ENCODE results near the gene YIPF7.

The YIPF7 gene

GRCh38 chr4:44663539-44664263 is 12.3 kb upstream of the YIPF7 start:
- Histone ChIP-seq H3K4me3 (ENCODE audit: low read depth in 1 of 2, low read length in 2 of 2) (no peak overlapping the region), H3K4me1 (ENCODE audit: insufficient read depth, low read length) (no peaks in the 10 kb centered on the region), H3K27ac (ENCODE audit: low read depth, low read length) (no peak overlapping the region)

GRCh38 chr4:44662623-44663005 is 11.2 kb upstream of the YIPF7 start:
- no peaks in the 10 kb centered on the region for H3K36me3 ChIP-seq (ENCODE audit: insufficient read depth, low read length)
- no peak overlapping the region for H3K4me3 ChIP-seq (ENCODE audit: low read depth in 1 of 2, low read length in 2 of 2)
- H3K9me3 ChIP-seq (ENCODE audit: low read length): no peaks in the 10 kb centered on the region
- H3K9ac ChIP-seq (ENCODE audit: low read length): no peak overlapping the region
- no peaks in the 10 kb centered on the region for H3K4me1 ChIP-seq (ENCODE audit: insufficient read depth, low read length)
- H3K27me3 ChIP-seq (ENCODE audit: control insufficient read depth in 1 of 2, insufficient read depth in 2 of 2, low read length in 2 of 2): no peaks in the 10 kb centered on the region
- H3K27ac ChIP-seq (ENCODE audit: low read depth, low read length): no peak overlapping the region

More at GRCh38 chr4:44663539-44664263, 12.3 kb upstream of the YIPF7 start:
- Histone ChIP-seq H3K9ac (ENCODE audit: low read length) (no peak overlapping the region), H3K9me3 (ENCODE audit: low read length) (no peaks in the 10 kb centered on the region), H3K36me3 (ENCODE audit: insufficient read depth, low read length) (no peaks in the 10 kb centered on the region), H3K27me3 (ENCODE audit: control insufficient read depth in 1 of 2, insufficient read depth in 2 of 2, low read length in 2 of 2) (no peaks in the 10 kb centered on the region)

- no peaks in the 10 kb centered on the region for H3K9me3 ChIP-seq (ENCODE audit: low read length)
- H3K27ac ChIP-seq (ENCODE audit: low read depth, low read length): no peak overlapping the region
- no peak overlapping the region for H3K9ac ChIP-seq (ENCODE audit: low read length)
- H3K27me3 ChIP-seq (ENCODE audit: control insufficient read depth in 1 of 2, insufficient read depth in 2 of 2, low read length in 2 of 2): no peaks in the 10 kb centered on the region
- H3K4me1 ChIP-seq (ENCODE audit: insufficient read depth, low read length): no peaks in the 10 kb centered on the region
- no peak overlapping the region for H3K4me3 ChIP-seq (ENCODE audit: low read depth in 1 of 2, low read length in 2 of 2)
- no peaks in the 10 kb centered on the region for H3K36me3 ChIP-seq (ENCODE audit: insufficient read depth, low read length)
These were observed 10.7 kb upstream of the YIPF7 start for GRCh38 chr4:44661940-44662622.

- Histone ChIP-seq H3K9ac (ENCODE audit: low read length) (no peak overlapping the region), H3K36me3 (ENCODE audit: insufficient read depth, low read length) (no peaks in the 10 kb centered on the region), H3K27ac (ENCODE audit: low read depth, low read length) (no peak overlapping the region), H3K9me3 (ENCODE audit: low read length) (no peaks in the 10 kb centered on the region), H3K4me3 (ENCODE audit: low read depth in 1 of 2, low read length in 2 of 2) (no peak overlapping the region), H3K4me1 (ENCODE audit: insufficient read depth, low read length) (no peaks in the 10 kb centered on the region), H3K27me3 (ENCODE audit: control insufficient read depth in 1 of 2, insufficient read depth in 2 of 2, low read length in 2 of 2) (no peaks in the 10 kb centered on the region)
These were observed 9.0 kb upstream of the YIPF7 start for GRCh38 chr4:44660396-44660795.

GRCh38 chr4:44652002-44652401 is 577 bp upstream of the YIPF7 start:
- H3K4me1 ChIP-seq (ENCODE audit: insufficient read depth, low read length): no peaks in the 10 kb centered on the region
- no peaks in the 10 kb centered on the region for H3K36me3 ChIP-seq (ENCODE audit: insufficient read depth, low read length)
- no peak overlapping the region for H3K9ac ChIP-seq (ENCODE audit: low read length)
- no peak overlapping the region for H3K27ac ChIP-seq (ENCODE audit: low read depth, low read length)
- no peaks in the 10 kb centered on the region for H3K27me3 ChIP-seq (ENCODE audit: control insufficient read depth in 1 of 2, insufficient read depth in 2 of 2, low read length in 2 of 2)
- no peak overlapping the region for H3K4me3 ChIP-seq (ENCODE audit: low read depth in 1 of 2, low read length in 2 of 2)
- H3K9me3 ChIP-seq (ENCODE audit: low read length): no peaks in the 10 kb centered on the region

GRCh38 chr4:44646151-44646550 is 5.3 kb downstream of the YIPF7 start:
- H3K4me3 ChIP-seq (ENCODE audit: low read depth in 1 of 2, low read length in 2 of 2): no peak overlapping the region
- H3K36me3 ChIP-seq (ENCODE audit: insufficient read depth, low read length): no peaks in the 10 kb centered on the region
- no peaks in the 10 kb centered on the region for H3K9me3 ChIP-seq (ENCODE audit: low read length)
- H3K9ac ChIP-seq (ENCODE audit: low read length): no peak overlapping the region
- H3K27ac ChIP-seq (ENCODE audit: low read depth, low read length): no peak overlapping the region
- H3K27me3 ChIP-seq (ENCODE audit: control insufficient read depth in 1 of 2, insufficient read depth in 2 of 2, low read length in 2 of 2): no peaks in the 10 kb centered on the region
- H3K4me1 ChIP-seq (ENCODE audit: insufficient read depth, low read length): no peaks in the 10 kb centered on the region

GRCh38 chr4:44638091-44638490 is 13.3 kb downstream of the YIPF7 start:
- H3K4me1 ChIP-seq (ENCODE audit: insufficient read depth, low read length): no peaks in the 10 kb centered on the region
- no peak overlapping the region for H3K9ac ChIP-seq (ENCODE audit: low read length)
- H3K4me3 ChIP-seq (ENCODE audit: low read depth in 1 of 2, low read length in 2 of 2): no peak overlapping the region
- no peaks in the 10 kb centered on the region for H3K27me3 ChIP-seq (ENCODE audit: control insufficient read depth in 1 of 2, insufficient read depth in 2 of 2, low read length in 2 of 2)
- H3K9me3 ChIP-seq (ENCODE audit: low read length): no peaks in the 10 kb centered on the region
- no peak overlapping the region for H3K27ac ChIP-seq (ENCODE audit: low read depth, low read length)
- H3K36me3 ChIP-seq (ENCODE audit: insufficient read depth, low read length): no peaks in the 10 kb centered on the region

- no peaks in the 10 kb centered on the region for H3K36me3 ChIP-seq (ENCODE audit: insufficient read depth, low read length)
- H3K27me3 ChIP-seq (ENCODE audit: control insufficient read depth in 1 of 2, insufficient read depth in 2 of 2, low read length in 2 of 2): no peaks in the 10 kb centered on the region
- H3K4me1 ChIP-seq (ENCODE audit: insufficient read depth, low read length): no peaks in the 10 kb centered on the region
- H3K9me3 ChIP-seq (ENCODE audit: low read length): no peaks in the 10 kb centered on the region
- H3K27ac ChIP-seq (ENCODE audit: low read depth, low read length): no peak overlapping the region
- H3K9ac ChIP-seq (ENCODE audit: low read length): no peak overlapping the region
- no peak overlapping the region for H3K4me3 ChIP-seq (ENCODE audit: low read depth in 1 of 2, low read length in 2 of 2)
These were observed 18.7 kb downstream of the YIPF7 start for GRCh38 chr4:44632733-44633132.

GRCh38 chr4:44632089-44632488 is 19.3 kb downstream of the YIPF7 start:
- Histone ChIP-seq H3K27ac (ENCODE audit: low read depth, low read length) (no peak overlapping the region), H3K9me3 (ENCODE audit: low read length) (no peaks in the 10 kb centered on the region), H3K27me3 (ENCODE audit: control insufficient read depth in 1 of 2, insufficient read depth in 2 of 2, low read length in 2 of 2) (no peaks in the 10 kb centered on the region), H3K36me3 (ENCODE audit: insufficient read depth, low read length) (no peaks in the 10 kb centered on the region), H3K9ac (ENCODE audit: low read length) (no peak overlapping the region), H3K4me1 (ENCODE audit: insufficient read depth, low read length) (no peaks in the 10 kb centered on the region), H3K4me3 (ENCODE audit: low read depth in 1 of 2, low read length in 2 of 2) (no peak overlapping the region)

- no peaks in the 10 kb centered on the region for H3K27me3 ChIP-seq (ENCODE audit: control insufficient read depth in 1 of 2, insufficient read depth in 2 of 2, low read length in 2 of 2)
- H3K36me3 ChIP-seq (ENCODE audit: insufficient read depth, low read length): no peaks in the 10 kb centered on the region
- no peaks in the 10 kb centered on the region for H3K9me3 ChIP-seq (ENCODE audit: low read length)
- H3K27ac ChIP-seq (ENCODE audit: low read depth, low read length): no peak overlapping the region
- H3K4me1 ChIP-seq (ENCODE audit: insufficient read depth, low read length): no peaks in the 10 kb centered on the region
- H3K4me3 ChIP-seq (ENCODE audit: low read depth in 1 of 2, low read length in 2 of 2): no peak overlapping the region
- no peak overlapping the region for H3K9ac ChIP-seq (ENCODE audit: low read length)
These were observed 22.1 kb downstream of the YIPF7 start for GRCh38 chr4:44629280-44629866.

- H3K27me3 ChIP-seq (ENCODE audit: control insufficient read depth in 1 of 2, insufficient read depth in 2 of 2, low read length in 2 of 2): no peaks in the 10 kb centered on the region
- H3K9me3 ChIP-seq (ENCODE audit: low read length): no peaks in the 10 kb centered on the region
- H3K27ac ChIP-seq (ENCODE audit: low read depth, low read length): no peak overlapping the region
- H3K4me1 ChIP-seq (ENCODE audit: insufficient read depth, low read length): no peaks in the 10 kb centered on the region
- H3K36me3 ChIP-seq (ENCODE audit: insufficient read depth, low read length): no peaks in the 10 kb centered on the region
- no peak overlapping the region for H3K9ac ChIP-seq (ENCODE audit: low read length)
- H3K4me3 ChIP-seq (ENCODE audit: low read depth in 1 of 2, low read length in 2 of 2): no peak overlapping the region
These were observed 27.7 kb downstream of the YIPF7 start for GRCh38 chr4:44623676-44624075.
